NCI-H1105 (cell line): ENCODE data around the gene PTBP1.

Experiments used
- DNase-seq: peaks from one replicate; lab custom pipeline; 2025; lab: John Stamatoyannopoulos, UW

The PTBP1 gene

DNA sequence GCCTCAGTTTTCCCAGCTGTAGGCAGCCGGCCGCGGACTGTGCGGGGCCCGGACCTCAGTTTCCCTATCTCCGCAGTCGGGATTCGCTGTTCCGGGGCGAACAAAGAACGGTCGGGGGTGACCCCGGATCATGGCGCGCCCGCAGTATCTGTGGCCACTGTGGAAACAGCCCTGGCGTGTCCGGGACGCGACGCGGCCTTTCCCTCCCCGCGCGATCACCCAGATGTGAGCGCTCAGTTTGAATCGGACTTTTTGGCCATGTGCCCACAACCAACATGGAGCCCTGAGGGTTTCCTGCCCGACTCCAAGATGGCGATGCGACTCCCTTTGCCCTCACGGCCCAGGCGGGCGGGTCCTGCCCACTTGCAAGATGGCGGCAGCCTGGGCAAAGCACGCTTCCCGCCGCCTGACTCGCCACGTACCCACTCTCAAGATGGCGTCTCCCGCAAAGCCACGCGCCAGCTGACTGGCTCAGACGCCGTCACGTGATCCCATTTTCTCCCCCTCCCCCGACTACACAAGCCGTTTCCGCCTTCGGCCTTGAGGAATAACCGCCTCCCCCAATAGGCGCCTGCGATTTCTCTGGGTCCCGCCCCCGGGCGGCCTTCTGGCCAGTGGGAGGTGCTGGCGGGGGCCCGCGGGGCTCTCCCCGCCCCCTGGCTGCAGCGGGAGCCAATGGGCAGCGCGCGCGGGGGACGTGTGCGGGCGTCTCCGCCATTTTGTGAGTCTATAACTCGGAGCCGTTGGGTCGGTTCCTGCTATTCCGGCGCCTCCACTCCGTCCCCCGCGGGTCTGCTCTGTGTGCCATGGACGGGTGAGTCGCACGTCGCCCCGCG, at the start of gene PTBP1:
TSS of gene PTBP1 (plus strand) at position 761 of the 836 bp plus-strand sequence. CDS start at position 807, 46 bp downstream.
- peak; percentile 100 for DNase-seq

DNA sequence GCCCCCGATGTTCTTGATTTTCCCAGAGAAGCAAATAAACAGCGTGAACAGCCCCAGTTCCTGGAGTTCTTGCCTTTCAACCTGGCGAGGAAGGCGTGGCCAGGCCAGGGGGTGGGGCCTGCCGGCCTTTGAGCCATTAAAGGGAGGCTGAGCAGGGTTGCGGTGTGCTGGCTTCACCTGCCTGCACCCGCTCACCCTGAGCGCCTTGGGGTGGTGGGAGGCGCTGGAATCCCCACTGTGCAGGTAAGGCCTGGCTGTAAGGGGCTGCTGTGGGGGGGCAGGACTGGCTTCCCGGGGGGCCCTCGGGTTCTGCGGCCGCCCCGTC, 49.0 kb upstream of the PTBP1 start:
- DNase-seq: no peak

DNA sequence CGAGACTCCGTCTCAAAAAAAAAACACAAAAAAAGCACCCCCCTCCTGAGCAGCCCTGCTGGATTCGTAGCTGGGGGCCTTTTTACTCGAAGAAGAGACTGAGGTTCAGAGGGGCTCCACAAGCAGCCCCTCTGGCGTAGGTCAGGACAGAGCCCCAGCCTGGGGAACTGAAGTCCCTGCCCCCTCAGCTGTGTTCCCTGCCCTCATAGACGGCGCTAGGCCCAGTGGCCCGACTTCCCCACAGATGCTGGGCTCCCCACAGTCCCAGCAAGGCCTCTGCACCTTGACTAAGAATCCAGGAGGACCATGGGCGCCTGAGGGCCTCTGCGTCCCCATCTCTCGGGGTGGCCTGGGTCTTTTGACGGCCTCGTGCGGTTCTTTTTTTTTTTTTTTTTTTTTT, 47.4 kb upstream of the PTBP1 start:
- no peak for DNase-seq

DNA sequence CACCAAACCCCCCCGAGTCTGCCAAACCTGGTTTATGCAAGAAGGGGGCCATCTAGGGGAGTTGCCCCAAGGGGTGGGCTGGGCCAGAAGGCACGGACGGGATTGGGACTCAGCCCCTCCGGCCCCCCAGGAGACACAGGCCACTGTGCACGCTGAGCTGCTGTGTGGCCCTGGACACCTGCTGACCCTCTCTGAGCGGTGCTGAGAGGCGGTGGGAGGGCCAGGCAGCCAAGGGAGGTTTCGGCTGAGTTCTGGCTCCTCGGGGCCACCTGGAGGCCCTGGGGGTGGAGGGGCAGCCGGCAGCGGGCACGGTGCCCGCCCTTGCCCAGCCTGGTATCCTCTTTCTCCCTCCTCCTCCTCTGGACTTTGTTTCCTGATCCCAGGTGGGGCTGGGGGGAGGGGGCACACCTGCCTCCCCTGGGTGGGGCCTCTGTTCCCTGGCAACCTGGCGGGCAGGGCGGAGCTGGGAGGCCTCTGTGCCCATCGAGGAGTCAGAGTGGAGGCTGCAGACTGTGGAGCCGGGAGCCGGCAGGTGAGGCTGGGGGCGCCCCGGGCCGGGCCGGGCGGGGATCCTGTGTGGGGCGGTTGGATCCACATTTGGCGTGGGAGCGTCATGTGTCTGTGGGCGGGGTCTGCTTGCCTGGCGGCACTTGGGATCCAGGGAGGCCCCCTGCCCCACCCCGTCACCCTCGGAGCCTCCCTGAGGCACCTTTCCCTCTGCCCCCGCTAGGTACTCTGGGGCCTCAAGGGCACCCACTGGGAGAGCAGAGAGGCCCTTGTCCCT, 46.4 kb upstream of the PTBP1 start, which contains the start of gene MISP:
TSS of gene MISP (plus strand) at position 473 of the 784 bp plus-strand sequence. CDS start 5,835 bp downstream, outside the sequence.
- DNase-seq: peak; percentile 95

DNA sequence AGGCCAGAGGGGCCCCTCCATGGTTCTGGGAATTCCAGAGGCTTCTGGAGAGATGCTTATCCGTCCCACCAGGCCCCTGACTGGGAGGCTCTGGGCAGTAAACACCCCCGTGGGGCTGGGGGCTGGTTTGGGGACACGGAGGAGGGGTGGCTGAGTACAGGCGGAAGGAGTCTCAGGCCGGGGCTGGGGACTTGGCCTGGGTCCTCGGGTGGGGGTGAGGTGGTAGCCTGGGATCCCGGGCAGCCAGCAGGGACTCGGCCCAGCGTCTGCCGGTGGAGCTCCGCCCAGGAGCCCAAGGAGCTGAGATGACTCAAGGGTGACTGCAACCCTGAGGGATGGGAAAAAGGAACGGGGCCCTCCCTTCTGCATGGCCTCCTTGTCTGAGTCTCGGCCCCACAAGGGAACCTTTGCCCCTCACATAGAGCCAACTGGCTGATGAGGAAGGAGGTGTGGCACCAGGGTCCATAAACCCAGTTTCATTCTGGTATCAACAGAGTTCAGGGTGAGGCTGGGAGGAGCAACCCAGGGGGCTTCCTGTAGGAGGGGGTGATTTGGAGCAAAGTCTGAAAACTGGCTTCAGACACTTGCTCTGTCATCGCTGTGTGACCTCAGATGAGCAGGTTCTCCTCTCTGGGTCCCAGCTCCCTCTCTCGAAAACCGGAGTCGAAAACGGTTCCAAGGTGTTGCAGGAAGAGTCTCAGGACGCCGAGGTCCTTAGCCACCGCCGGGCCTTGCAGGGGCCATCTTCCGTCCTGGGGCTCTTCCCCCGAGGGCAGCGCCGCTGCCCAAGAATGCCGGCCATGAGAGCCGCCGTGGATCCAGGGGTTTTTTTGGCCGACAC, 45.5 kb upstream of the PTBP1 start:
- no peak for DNase-seq

DNA sequence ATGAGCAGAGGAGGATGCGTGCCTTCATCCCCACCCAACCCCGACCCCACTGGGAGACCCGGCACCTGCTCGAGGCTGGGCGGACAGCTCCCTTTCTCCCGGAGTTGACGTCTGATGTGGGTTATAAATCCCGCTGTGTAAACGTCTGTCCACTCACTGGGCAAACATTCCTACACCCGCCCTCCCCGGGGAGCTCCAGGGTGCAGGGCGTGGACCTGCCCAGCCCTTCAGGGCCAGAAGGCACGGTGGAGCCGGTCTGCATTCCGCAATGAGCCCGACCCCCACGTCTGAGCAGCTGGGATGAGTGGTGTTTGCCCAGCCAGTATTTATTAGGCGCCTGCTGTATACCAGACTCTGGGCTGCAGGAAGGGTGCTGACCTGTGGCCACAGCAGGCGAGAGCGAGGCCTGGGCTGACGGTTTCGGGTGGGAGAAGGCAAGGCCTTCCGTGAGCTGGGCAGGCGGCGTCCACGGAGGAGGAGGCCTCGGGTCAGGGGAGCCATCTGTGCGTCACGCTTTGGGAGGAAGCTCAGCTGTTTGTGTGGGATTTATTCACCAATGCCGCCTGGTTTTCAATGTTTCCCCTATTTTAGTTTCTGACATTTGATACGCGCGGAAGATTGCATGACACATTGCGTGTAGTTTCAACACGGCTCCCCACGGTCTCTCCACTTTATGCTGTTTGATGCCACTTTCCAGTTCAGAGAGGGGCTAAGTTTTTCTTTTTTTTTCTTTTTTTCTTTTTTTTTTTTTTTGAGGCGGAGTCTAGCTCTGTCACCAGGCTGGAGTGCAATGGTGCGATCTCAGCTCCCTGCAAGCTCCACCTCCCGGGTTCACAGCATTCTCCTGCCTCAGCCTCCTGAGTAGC, 44.4 kb upstream of the PTBP1 start:
- DNase-seq: no peak

DNA sequence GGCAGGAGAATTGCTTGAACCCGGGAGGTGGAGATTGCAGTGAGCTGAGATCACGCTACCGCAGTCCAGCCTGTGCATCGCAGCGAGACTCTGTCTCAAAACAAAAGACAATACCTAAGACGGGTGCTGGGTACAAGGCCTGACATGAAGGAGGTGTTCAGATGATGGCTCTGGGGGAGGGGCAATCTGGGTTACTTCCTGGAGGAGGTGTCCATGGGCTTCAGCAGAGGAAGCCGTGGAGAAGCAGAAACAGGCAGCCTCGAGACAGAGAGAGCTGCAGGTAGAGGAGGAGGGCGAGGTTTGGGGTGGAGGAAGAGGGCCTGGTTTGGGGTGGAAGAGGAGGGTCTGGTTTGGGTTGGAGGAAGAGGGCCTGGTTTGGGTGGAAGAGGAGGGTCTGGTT, 42.7 kb upstream of the PTBP1 start:
- DNase-seq: no peak

DNA sequence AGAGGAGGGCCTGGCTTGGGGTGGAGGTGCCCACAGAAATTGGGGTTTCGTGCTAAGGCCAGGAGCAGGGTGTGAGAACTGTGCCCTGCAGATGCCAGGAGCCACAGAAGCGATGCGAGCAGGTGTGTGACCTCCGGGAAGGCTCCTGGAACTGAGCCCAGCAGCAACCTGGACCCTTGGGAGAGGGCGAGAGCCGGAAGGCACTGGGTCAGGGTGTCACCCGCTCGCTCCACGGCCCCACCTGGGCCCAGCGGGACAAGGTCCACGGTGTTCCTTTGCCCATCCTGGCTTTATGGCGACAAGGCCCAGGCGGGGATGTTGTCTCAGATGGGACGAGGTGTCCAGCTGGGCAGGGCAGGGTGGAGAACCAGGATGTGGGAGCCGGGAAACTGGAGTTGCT, 42.2 kb upstream of the PTBP1 start:
- no peak for DNase-seq

DNA sequence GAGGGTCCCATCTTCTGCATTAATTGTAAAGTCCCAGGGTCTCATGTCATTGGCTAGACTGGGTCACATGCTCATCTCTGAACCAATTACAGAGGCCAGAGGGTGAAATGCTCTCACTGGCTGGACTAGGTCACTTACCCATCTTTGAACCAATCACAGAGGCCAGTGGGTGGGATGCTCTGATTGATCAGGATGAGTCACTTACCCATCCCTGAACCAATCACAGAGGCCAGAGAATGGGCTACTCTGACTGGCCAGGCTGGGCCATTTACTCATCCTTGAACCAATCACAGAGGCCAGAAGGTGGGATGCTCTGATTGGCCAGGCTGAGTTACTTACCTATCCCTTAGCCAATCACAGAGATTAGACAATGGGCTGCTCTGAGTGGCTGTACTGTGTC, 41.0 kb upstream of the PTBP1 start:
- no peak for DNase-seq

DNA sequence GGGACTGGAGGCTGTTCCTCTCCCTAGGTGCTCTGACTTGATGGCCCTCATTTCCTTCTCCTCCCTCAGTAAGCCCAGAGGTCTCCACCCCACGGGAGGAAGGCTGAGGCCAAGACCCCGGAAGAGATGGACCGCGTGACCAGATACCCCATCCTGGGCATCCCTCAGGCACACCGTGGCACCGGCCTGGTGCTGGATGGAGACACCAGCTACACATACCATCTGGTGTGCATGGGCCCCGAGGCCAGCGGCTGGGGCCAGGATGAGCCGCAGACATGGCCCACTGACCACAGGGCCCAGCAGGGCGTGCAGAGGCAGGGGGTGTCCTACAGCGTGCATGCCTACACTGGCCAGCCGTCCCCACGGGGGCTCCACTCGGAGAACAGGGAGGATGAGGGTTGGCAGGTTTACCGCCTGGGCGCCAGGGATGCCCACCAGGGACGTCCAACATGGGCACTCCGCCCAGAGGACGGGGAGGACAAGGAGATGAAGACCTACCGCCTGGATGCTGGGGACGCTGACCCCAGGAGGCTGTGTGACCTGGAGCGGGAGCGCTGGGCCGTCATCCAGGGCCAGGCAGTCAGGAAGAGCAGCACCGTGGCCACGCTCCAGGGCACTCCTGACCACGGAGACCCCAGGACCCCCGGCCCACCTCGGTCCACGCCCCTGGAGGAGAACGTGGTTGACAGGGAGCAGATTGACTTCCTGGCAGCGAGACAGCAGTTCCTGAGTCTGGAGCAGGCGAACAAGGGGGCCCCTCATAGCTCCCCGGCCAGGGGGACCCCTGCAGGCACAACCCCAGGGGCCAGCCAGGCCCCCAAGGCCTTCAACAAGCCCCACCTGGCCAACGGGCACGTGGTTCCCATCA, 40.2 kb upstream of the PTBP1 start:
- no peak for DNase-seq

DNA sequence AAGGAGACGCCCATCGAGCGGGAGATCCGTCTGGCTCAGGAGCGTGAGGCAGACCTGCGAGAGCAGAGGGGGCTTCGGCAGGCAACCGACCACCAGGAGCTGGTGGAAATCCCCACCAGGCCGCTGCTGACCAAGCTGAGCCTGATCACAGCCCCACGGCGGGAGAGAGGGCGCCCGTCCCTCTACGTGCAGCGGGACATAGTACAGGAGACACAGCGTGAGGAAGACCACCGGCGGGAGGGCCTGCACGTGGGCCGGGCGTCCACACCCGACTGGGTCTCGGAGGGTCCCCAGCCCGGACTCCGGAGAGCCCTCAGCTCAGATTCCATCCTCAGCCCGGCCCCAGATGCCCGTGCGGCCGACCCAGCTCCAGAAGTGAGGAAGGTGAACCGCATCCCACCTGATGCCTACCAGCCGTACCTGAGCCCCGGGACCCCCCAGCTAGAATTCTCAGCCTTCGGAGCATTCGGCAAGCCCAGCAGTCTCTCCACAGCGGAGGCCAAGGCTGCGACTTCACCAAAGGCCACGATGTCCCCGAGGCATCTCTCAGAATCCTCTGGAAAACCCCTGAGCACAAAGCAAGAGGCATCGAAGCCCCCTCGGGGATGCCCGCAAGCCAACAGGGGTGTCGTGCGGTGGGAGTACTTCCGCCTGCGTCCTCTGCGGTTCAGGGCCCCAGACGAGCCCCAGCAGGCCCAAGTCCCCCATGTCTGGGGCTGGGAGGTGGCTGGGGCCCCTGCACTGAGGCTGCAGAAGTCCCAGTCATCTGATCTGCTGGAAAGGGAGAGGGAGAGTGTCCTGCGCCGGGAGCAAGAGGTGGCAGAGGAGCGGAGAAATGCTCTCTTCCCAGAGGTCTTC, 39.2 kb upstream of the PTBP1 start:
- no peak for DNase-seq

DNA sequence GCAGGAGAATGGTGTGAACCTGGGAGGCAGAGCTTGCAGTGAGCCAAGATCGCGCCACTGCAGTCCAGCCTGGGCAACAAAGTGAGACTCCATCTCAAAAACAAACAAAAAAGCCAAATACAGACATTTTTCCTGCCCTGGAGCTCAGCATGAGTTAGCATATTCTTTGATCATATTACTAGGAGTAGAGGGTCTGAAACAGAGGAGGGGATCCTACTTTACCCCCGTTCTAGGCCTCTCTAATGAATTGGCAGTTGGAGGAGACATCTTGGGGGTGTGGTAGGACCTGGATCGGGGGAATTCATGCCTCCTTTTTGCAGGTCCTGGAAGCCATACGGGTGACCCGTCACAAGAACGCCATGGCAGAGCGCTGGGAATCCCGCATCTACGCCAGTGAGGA, 34.1 kb upstream of the PTBP1 start:
- DNase-seq: no peak

DNA sequence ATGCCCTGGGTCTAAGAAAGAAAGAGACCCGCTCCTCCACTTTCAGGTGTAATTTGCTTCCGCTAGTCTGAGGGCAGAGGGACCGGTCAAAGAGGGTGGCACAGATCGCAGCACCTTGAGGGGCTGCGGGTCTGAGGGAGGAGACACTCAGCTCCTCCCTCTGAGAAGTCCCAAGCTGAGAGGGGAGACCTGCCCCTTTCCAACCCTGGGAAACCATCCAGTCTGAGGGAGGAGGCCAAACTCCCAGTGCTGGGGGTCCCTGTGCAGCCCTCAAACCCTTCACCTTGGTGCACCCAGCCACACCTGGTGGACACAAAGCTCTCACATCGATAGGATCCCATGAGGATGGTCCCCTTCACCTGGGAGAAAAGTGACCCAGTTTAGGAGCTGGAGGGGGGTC, 33.4 kb upstream of the PTBP1 start:
- DNase-seq: no peak

DNA sequence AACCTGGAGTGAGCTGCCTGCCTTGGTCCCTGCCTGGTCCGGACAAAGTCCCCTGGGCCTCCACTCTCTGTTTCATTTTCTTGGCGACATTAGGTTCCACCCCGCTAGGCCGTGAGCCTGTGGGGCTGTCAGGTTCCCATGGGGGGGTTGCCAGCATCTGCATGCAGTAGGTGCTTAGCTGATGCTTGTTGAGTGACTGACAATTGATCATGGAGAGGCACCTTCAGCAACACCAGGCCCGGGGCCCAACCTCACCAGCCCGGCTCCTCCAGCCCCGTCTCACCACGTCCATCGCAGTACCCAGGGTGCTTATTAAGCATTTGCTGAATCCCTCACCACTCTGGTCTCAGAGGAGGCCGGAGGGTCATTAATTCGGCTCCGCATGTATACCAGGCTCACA, 33.0 kb upstream of the PTBP1 start:
- DNase-seq: no peak

DNA sequence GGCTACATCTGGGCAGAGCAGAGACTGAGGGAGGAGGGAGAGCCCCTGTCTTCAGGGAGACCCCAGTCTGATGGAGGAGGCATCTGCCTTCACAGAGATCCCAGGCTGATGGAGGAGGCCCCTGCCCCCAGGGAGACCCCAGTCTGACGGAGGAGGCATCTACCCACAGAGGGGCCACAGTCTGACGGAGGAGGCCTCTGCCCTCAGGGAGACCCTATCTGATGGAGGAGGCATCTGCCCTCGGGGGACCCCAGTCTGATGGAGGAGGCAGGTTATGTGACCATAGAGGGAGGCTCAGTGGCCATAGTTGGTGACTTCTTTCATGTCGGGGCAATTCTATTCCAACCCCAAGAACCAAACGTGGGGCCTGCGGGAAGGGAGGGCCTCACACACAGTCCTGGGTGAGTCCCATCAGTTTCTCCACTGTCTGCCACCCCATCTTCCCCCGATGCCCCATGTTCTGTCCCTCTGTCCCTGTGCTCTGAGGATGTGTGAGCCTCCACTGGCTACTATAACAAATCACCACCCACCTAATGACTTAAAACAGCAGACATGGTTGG, 32.0 kb upstream of the PTBP1 start:
- DNase-seq: no peak

DNA sequence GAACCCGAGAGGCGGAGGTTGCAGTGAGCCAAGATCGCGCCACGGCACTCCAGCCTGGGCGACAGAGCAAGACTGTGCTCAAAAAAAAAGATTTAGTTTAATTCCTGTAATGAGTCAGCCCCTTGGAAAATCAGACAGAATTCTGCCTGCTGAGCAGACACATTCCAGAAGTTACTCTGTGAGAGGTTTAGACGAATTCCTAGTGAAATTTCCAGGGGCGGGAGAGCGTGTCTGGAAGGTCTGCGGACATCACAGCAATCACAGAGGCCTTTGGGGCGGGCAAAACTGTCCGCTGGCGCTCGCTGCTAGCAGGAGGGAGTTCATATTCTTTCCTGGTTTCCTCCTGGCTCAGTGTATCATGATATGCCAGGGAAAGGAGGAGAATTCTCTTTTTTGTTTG, 28.8 kb upstream of the PTBP1 start:
- DNase-seq: no peak

DNA sequence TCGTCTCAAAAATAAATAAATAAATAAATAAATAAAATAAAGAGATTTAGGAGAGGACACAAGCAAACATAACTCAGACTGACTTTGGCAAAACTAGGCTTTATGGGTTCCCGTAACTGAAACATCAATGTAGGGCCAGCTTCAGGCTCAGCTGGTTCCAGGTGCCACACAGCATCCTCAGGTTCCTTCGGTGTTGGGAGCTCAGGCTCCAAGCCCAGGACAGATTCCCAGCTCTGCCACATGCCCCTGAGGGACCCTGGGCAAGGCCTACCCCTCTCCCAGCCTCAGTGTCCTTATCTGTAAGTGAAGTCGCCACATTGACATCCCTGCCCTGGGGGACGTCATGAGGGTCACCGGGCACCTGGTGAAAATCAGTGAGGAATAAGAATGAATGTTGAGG, 27.6 kb upstream of the PTBP1 start:
- DNase-seq: no peak

DNA sequence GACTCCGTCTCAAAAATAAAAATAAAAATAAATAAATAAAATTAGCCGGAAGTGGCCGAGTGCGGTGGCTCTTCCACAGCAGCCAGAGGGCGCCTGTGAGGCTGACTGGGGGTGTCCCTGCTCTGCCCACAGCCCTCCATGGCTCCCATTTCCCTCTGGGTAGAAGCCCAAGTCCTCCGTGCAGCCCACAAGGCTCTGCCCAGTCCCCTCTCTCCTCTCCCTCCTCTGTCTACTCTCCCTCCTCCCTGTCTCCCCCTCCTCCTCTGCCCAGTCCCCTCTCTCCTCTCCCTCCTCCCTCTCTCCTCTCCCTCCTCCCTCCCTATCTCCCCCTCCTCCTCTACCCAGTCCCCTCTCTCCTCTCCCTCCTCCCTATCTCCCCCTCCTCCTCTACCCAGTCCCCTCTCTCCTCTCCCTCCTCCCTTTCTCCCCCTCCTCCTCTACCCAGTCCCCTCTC, 25.9 kb upstream of the PTBP1 start:
- DNase-seq: no peak

DNA sequence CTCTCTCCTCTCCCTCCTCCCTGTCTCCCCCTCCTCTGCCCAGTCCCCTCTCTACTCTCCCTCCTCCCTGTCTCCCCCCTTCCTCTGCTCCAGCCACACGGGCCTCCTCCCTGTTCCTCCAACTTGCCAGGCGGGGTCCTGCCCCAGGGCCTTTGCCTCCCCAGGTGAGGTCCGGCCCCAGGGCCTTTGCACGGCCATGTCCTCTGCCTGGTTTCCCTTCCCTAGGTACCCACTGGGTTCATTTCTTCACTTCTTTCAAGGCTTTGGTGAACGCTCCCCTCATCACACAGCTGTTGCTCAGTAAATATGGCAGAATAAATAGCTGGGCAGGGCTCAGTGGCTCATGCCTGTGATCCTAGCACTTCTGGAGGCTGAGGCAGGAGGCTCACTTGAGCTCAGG, 25.2 kb upstream of the PTBP1 start:
- DNase-seq: no peak
